Diencephalon (tissue), 1 donor: ENCODE measurements around the gene TEDDM1. TPM values are rescaled to one million over a fixed set of nuclear protein-coding genes. Genes with fewer than 3 reads are reported as not detected.

Experiments used
- total RNA-seq: library from RNA; depleted of rRNA; stranded (reverse); fragments of >200 nt; gene quantifications from one replicate; pipeline ENCODE4 v1.2.3, GENCODE V29; 2014

The TEDDM1 gene
- not detected for total RNA-seq

GRCh38 chr1:182400567-182400966 lies at the start of gene TEDDM1:
Gene TEDDM1, minus strand, starts transcription at chr1:182400667. Its CDS starts 182 bp downstream, at chr1:182400485.

GRCh38 chr1:182450087-182450486 lies 49.6 kb upstream of the TEDDM1 start, which contains the start of gene RGSL1:
Gene RGSL1, plus strand, starts transcription at chr1:182450146. Its CDS starts 20 bp downstream, at chr1:182450166.

GRCh38 chr1:182391362-182392049 lies 9.0 kb downstream of the TEDDM1 start, which contains the start of gene GLUL:
Gene GLUL, minus strand, starts transcription at chr1:182391790. Its CDS starts 3,053 bp downstream, at chr1:182388737.

Other genes starting within 250 kb of the TEDDM1 start
- gene GLUL, start 8.9 kb downstream of the TEDDM1 start, total RNA-seq, result 534 TPM
- gene RGSL1, start 49.5 kb upstream of the TEDDM1 start, total RNA-seq, result not detected
- gene RNASEL, start 188.6 kb upstream of the TEDDM1 start, total RNA-seq, result 6.0 TPM
- gene RGS16, start 203.7 kb upstream of the TEDDM1 start, total RNA-seq, result 13.6 TPM